TTC549 (cell line): ENCODE measurements around the gene NUDT1.

Experiments used
- FAIRE-seq: peaks from 2 replicates; lab custom pipeline; 2012; peaks lifted over from hg19 to GRCh38; lab: Jason Lieb, UNC

The NUDT1 gene

DNA sequence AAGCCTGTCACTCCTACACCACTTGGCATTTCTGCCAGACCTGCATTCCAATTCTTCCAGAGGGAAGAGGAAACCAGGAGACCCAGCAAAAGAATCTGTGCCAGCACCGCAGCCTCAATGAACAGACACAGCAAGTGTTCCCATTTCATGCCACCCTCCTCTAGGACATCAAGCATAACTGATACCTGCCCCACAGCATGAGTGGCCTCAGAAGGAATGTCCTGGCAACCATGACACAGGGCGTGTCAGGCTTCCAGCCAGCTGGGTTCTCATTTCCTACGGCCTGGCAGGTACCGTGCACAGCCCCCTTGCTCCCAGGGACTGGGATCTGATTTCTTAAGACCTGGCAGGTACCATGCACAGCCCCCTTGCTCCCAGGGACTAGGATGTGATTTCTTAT lies 17.1 kb upstream of the NUDT1 start:
- no peak for FAIRE-seq

DNA sequence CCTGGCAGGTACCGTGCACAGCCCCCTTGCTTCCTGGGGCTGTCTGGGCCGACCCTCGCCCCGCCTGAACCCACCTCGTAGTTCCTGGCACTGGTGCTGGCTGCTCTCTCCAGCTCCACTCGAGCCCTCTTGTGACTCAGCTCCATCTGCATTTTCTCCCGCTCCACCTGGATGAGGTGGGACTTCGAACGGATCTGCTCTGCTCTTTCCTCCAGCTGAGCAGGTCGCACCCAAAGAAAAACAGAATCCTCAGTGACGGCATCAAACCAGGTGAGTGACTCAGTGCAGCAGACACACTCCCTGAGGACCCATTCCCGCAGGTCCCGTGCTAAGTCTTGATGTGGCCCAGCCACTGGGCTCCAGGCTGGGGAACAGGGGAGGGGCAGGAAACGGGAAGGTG lies 16.7 kb upstream of the NUDT1 start:
- FAIRE-seq = no peak

DNA sequence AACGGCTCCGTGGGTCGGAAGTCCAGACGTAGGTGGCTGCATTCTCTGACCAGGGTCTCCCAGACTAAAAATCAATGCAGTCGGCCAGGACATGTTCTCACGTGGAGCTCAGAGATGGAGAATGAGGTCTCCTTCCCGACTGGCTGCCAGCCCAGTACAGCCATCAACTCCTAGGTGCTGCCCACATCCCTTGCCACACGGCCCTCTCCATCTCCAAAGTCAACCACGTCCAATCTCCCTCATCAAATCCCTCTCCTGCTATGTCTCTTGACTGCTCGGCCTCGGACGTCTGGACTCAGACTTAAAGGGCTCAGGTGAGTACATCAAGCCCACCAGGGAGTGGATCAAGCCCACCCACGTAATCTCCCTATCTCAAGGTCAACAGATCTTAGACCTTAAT lies 16.2 kb upstream of the NUDT1 start:
- FAIRE-seq = no peak

GRCh38 chr7:2227699-2228098 lies 14.3 kb upstream of the NUDT1 start:
- FAIRE-seq = no peak

DNA sequence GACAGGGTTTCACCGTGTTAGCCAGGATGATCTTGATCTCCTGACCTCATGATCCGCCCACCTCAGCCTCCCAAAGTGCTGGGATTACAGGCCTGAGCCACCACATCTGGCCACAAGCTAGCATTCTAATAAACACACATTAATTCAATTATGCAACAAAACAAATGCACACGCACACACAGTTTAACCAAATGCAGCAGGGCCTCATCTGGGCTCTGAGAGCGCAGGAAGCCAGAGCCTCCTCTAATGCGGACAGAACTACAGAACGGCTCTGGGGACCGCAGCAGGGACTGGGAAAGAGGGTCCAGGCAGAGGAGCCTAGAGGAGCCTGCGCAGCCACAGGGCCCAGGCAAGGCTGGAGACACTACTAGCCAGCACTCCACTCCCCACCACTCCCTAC lies 13.1 kb upstream of the NUDT1 start:
- FAIRE-seq = no peak

DNA sequence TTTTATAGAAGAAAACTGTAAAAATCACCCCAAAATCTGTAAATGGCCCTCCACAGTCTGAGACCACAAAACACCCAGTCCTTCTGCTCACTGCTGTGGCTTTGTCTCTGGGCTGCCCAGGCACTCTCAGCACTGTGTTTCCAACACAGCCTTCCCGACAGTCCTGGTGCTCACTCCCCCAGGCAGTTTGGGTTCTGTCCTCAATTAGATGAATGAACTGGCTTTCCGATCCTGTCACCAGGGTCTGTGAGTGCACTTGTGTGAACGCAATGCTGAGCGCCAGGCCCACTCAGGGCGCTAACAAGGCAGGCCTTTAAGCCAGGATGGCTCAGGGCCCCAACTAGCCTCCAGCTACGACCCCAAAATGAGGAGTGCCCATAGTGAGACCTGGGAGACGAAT lies 12.6 kb upstream of the NUDT1 start:
- FAIRE-seq = no peak

- FAIRE-seq = no peak
Observed at GRCh38 chr7:2230226-2230625, 11.8 kb upstream of the NUDT1 start.

DNA sequence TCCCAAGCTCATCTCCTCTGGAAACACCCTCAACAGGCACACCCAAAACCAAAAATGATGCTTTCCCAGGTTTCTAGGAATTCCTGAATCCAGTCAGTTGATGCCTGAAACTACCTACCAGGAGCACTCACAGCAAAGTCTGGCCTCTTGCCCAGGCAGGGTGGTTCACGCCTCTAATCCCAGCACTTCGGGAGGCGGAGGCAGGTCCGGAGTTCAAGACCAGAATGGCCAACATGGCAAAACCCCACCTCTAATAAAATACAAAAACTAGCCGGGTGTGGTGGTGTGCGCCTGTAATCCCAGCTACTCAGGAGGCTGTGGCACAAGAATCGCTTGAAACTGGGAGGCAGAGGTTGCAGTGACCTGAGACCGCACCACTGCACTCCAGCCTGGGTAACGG lies 11.1 kb upstream of the NUDT1 start:
- no peak for FAIRE-seq

- no peak for FAIRE-seq
Observed at GRCh38 chr7:2231992-2232765, 9.8 kb upstream of the NUDT1 start.

- FAIRE-seq = no peak
Observed at GRCh38 chr7:2232766-2233520, 9.1 kb upstream of the NUDT1 start, which contains the start of gene MAD1L1. Gene MAD1L1, minus strand, starts transcription at chr7:2232945. Its CDS starts 2,812 bp downstream, at chr7:2230133.

DNA sequence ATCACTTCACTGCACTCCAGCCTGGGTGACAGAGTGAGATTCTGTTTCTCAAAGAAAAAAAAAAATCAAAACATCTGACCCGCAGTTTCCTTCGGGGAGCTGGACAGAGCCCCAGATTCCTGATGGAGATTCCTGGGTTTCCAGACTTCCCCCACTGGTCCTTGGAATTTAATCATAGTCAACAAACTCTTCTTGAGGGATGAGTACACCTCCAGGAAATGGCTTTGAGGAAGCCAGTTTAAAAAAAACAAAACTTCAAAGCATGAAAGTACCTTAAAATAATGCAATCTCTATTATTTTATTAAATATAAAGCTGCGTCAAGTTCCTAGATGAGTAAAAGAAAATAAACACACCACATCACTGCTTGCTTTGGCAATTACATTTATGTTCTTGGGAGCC lies 8.1 kb upstream of the NUDT1 start:
- no peak for FAIRE-seq

- FAIRE-seq = no peak
Observed at GRCh38 chr7:2237109-2237602, 4.9 kb upstream of the NUDT1 start.

DNA sequence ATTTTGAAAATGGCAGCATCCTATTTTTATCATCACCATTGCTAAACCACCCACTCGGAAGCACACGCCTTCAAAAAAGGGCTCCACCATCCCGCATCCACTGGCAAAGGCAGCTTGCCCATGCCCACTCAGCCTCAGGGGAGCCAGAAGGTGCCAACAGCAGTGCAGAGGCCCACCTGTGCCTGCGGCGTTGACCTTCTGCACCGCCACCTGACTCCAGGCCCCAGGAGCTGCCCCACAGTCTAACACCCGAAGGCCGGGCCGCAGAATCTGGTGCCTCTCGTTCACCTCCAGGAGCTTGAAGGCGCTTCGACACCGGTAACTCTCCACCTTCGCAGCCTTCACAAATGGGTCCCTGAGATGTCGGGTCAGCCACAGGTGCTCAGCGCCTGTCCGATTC lies 2.8 kb upstream of the NUDT1 start:
- FAIRE-seq = no peak

- no peak for FAIRE-seq
Observed at GRCh38 chr7:2242541-2243429, 759 bp downstream of the NUDT1 start.

- FAIRE-seq = no peak
Observed at GRCh38 chr7:2243458-2243857, 1.4 kb downstream of the NUDT1 start.

- FAIRE-seq = no peak
Observed at GRCh38 chr7:2244404-2244995, 2.5 kb downstream of the NUDT1 start.

DNA sequence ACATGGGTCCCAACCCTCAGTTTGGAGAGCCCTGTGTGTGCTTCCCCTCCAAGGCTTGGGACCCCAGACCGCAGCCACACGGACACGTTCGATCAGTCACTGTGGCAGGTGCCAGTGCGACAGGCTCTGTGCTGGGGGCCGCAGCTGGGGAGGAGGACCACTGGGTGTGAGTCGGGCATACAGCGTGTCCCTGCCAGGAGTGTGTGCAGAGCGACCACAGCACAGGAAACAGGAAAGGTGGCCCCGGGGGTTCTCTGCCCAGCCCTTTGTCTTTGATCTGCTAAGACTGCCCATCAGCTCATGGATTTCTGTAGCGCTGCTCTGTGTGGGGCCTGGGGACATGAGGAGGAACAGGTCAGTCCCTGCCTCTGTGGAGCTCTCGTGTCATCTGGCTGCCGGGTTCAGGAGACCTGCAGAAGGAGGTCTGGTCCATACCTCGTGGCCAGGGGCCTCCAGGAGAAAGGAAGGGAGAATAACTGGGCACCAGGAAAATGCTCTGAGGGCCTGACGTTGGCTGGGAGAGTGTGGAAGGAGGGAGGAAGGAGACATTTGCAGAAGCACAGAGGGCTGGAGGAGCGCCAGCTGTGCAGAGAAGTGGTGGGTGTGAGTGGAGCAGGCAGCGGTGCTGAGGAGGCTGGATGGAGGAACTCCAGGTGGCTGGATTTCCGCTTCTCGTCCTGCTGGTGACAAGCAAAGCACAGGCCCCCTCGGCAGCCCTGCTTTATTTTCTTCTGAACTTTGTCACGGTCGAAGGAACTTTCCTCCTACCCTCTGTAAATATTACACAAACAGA lies 4.1 kb downstream of the NUDT1 start:
- FAIRE-seq = no peak

DNA sequence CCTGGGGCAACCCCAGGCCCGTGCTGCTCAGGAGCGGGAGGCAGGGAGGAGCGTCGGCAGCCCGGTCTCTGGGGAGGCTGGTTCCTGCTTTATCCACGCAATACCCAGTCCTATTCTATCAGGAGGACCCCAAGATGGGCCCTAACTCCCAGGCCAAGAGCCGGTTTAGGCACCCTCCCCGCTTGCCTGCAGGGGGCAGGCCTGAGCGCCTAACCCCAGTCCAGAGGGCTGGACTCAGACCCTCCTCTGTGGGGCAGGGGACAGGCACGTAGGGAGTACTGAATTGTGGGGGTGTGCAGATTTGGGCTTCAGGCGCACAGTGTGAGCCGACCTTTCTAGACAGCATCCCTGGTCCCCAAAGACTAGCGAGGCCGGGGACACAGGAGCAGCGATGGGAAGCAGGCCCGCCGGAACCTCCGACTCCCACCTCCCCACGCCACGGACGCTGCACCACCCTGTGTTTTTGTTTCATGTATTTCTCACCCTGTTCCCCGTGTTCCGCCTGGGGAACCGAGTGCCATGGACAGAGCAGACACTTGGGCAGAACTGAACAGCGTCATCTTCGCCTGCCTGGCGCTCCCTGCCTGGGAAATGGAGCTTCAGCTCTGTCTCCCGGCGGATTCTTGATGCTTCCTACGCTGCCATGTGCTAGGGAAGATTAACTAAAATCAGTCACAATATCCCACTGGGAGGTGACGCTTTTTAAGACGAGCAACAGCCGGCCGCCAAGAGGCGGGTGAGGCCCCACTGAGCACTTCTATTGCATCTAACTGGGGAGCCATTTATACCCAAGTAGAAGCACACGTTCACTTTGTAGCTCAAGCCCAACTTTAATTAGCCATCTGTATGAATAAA lies 5.3 kb downstream of the NUDT1 start:
- no peak for FAIRE-seq

DNA sequence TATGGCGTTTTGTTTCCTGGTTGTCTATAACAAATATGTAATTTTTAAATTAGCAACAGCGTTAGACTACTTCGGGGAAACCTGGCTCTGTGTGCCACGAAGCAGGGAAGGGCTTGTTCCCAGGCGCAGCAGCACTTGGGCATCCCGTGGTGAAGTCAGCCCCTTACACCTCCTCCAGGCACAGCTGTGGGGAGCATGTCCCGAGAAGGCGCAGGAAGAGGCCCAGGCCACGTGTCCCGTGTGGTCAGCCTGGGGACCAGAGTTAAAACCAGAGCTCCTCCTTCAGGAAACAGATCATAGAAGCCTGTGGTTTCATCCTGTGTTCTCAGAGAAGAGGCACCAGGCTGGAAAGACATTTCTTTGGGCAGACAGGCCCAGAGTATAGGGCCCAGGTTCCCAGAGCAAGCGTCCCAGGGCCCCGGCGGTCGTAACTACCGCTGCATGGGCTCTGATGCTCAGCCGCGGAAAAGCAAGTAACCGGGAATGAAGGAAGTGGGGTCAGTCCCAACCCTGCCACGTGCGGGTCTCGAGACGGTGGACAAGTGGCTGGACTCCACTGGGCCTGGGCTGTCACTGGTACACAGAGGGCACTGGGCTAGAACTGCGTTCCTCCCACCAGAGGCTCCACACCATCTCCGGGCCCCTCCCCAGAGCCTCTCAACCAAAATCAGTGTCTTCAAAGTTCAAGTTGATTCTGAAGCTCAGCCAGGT lies 7.1 kb downstream of the NUDT1 start:
- FAIRE-seq = no peak
